OCI-LY3 (cell line): Measurements from ENCODE around the gene SVBP.
"Not testable (repeated sequence)": the region's sequence is repeated elsewhere in the genome, so short reads cannot be mapped to it uniquely, and the experiment has no call there.

Source experiments
- H2AFZ ChIP-seq: fragments of 200-600, 300-600 bp; shearing (Covaris generic); 2 replicates; pipeline ENCODE4 v1.6.0; 2014; ENCODE audit warnings: antibody characterized with exemption, low read depth, low read length
- H3K27ac ChIP-seq: fragments of 200-600, 300-600 bp; sonication (generic); 2 replicates; pipeline ENCODE4 v1.5.1; 2014; ENCODE audit warnings: mild to moderate bottlenecking, low read length, moderate library complexity, mixed read lengths
- H3K27me3 ChIP-seq: fragments of 200-600, 300-600 bp; sonication (generic); 2 replicates; pipeline ENCODE4 v1.6.1; 2014; ENCODE audit warnings: low read depth, low read length, mixed read lengths
- H3K36me3 ChIP-seq: fragments of 200-600, 300-600 bp; sonication (generic); replicated peaks from 2 replicates; pipeline ENCODE3; 2014; ENCODE audit warnings: low read depth, low read length, mixed read lengths
- H3K4me1 ChIP-seq: fragments of 300-600, 200-600 bp; sonication (generic); 2 replicates; pipeline ENCODE4 v1.6.1; 2014; ENCODE audit warnings: low read length, mixed read lengths
- H3K4me2 ChIP-seq: fragments of 200-600, 300-600 bp; sonication (generic); 2 replicates; pipeline ENCODE4 v1.6.1; 2014; ENCODE audit warnings: low read length, mixed read lengths
- H3K4me3 ChIP-seq: fragments of 300-600, 200-600 bp; sonication (generic); 2 replicates; pipeline ENCODE4 v1.5.1; 2014; ENCODE audit warnings: antibody characterized with exemption, mild to moderate bottlenecking, low read length, moderate library complexity
- H3K79me2 ChIP-seq: fragments of 300-600, 200-600 bp; shearing (Covaris generic); 2 replicates; pipeline ENCODE4 v1.6.1; 2014; ENCODE audit warnings: mild to moderate bottlenecking, low read length, mixed read lengths
- H3K9ac ChIP-seq: fragments of 300-600, 200-600 bp; shearing (Covaris generic); 2 replicates; pipeline ENCODE4 v1.6.0; 2014; ENCODE audit warnings: mild to moderate bottlenecking, low read length, moderate library complexity
- H3K9me3 ChIP-seq: fragments of 200-600, 300-600 bp; shearing (Covaris generic); 2 replicates; pipeline ENCODE4 v1.6.1; 2014; ENCODE audit warnings: low read length, mixed read lengths; ENCODE audit not compliant: insufficient read depth
- H4K20me1 ChIP-seq: fragments of 200-600, 300-600 bp; sonication (generic); 2 replicates; pipeline ENCODE4 v1.6.1; 2016; ENCODE audit warnings: low read length, mixed read lengths; ENCODE audit not compliant: insufficient read depth
- CTCF ChIP-seq: fragments of 200-600, 300-600 bp; sonication (generic); IDR thresholded peaks from 2 replicates; pipeline ENCODE4 v1.5.1; 2014; ENCODE audit warnings: antibody characterized with exemption, low read length, low read depth
- EZH2phosphoT487 ChIP-seq: fragments of 200-600 bp; shearing (Covaris generic); IDR thresholded peaks from 2 replicates; pipeline ENCODE4 v1.6.1; 2018; ENCODE audit warnings: antibody characterized with exemption, mixed run types, low read depth

Gene SVBP

DNA sequence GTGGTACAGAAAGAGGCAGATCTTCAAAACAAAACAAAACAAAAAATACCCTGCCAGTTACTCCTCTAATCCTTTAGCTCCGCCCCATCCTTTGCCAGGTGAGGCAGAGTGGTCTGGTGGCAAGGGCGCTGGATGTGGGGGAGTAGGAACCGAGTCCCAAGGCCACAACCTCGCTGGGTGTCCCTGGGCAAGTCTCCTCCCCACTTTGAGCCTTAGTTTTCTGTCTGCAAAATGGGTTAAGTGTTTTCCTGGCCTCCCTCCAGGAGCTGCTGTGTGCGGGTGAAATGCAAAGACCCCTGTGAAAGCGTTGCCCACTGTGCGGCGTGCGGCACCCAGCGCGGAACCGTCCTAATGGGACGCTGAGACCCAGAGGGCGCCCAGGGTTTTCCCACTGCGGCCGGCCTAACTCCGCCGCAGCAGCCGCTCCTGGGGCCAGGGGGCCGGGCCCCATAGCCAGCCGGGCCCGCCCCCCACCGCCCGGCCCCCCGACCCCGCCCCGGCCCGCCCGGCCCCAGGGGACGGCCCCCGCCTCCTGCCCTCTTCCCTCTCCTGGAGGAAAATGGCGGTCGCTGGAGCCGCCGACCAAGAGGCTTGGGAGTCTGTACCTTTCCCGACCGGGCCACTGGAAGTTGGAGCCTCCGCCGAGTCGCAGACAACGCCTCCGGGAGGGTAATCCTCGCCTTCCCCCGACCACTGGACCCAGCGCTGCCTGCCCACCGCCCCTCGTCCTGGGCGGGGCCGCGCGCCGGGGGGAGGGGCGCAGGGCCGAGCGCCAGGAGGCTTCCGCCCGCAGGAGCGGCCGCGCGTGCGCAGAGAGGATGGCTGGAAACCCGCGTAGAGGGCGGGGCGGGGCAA is at the start of gene SVBP, which contains the start of gene ERMAP:
SVBP (minus strand) TSS at position 813 of the 855 bp plus-strand sequence. CDS start 853 bp downstream, outside the sequence.
ERMAP (plus strand) TSS at position 538 of the 855 bp plus-strand sequence. CDS start 13,327 bp downstream, outside the sequence.
- no peaks in the 10 kb centered on the region for H3K36me3 ChIP-seq
- H4K20me1 ChIP-seq: no peaks in the 10 kb centered on the region
- no peaks in the 10 kb centered on the region for H3K9me3 ChIP-seq
- peak within 1 kb of the TSS; percentile 85; the same call in 1 of the 2 replicates for H2AFZ ChIP-seq
- H3K9ac ChIP-seq: peak within 1 kb of the TSS; percentile 83
- H3K4me3 ChIP-seq: peak within 1 kb of the TSS; percentile 88
- H3K4me2 ChIP-seq: peak within 1 kb of the TSS; percentile 97
- peaks cover 12% of the 10 kb centered on the region for H3K4me1 ChIP-seq
- no peaks in the 10 kb centered on the region for H3K79me2 ChIP-seq
- TF ChIP-seq CTCF (no peak), EZH2phosphoT487 (no peak)
- H3K27me3 ChIP-seq: no peaks in the 10 kb centered on the region
- H3K27ac ChIP-seq: peak within 1 kb of the TSS; percentile 66

DNA sequence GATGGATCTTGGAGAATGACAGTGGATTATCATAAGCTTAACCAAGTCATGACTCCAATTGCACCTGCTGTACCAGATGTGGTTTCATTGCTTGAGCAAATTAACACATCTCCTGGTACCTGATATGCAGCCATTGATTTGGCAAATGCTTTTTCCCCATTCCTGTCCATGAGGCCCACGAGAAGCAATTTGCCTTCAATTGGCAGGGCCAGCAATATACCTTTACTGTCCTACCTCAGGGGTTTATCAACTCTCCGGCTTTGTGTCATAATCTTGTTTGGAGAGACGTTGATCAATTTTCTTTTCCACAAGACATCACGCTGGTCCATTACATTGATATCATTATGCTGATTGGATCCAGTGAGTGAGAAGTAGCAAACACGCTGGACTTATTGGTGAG is 49.4 kb upstream of the SVBP start:
- H3K4me1 ChIP-seq: no peaks in the 10 kb centered on the region

DNA sequence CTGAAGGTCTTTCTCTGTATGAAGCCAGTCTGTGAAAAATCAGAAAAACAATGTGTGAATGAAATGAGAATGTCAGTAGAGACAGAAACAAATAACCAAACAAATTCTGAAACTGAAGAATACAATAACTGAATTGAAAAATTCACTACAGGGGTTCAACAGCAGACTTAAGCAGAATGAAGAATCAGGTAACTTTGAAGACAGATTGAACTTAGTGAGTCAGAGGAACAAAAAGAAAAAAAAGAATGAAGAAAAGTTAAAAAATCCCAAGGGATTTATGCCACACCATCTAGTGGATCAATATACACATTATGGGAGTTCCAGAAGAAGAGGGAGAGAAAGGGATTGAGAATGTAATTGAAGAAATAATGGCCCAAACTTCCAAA is 43.8 kb upstream of the SVBP start:
- Histone ChIP-seq H3K36me3 (peaks cover 3% of the 10 kb centered on the region), H3K79me2 (no peaks in the 10 kb centered on the region), H3K27ac (no peak overlapping the region), H3K9me3 (no peaks in the 10 kb centered on the region), H3K4me3 (no peak overlapping the region), H3K4me2 (no peak overlapping the region), H2AFZ (no peak overlapping the region), H3K27me3 (no peaks in the 10 kb centered on the region), H3K4me1 (no peaks in the 10 kb centered on the region), H3K9ac (no peak overlapping the region), H4K20me1 (no peaks in the 10 kb centered on the region)
- TF ChIP-seq CTCF: no peak
- no peak for TF ChIP-seq EZH2phosphoT487

More for the DNA sequence above, 49.4 kb upstream of the SVBP start:
- Histone ChIP-seq H2AFZ (no peak overlapping the region), H3K4me2 (no peak overlapping the region), H3K27me3 (no peaks in the 10 kb centered on the region), H3K27ac (no peak overlapping the region), H3K4me3 (no peak overlapping the region), H3K9me3 (no peaks in the 10 kb centered on the region), H3K36me3 (no peaks in the 10 kb centered on the region), H3K79me2 (no peaks in the 10 kb centered on the region), H4K20me1 (no peaks in the 10 kb centered on the region), H3K9ac (no peak overlapping the region)
- TF ChIP-seq EZH2phosphoT487: no peak
- no peak for TF ChIP-seq CTCF

DNA sequence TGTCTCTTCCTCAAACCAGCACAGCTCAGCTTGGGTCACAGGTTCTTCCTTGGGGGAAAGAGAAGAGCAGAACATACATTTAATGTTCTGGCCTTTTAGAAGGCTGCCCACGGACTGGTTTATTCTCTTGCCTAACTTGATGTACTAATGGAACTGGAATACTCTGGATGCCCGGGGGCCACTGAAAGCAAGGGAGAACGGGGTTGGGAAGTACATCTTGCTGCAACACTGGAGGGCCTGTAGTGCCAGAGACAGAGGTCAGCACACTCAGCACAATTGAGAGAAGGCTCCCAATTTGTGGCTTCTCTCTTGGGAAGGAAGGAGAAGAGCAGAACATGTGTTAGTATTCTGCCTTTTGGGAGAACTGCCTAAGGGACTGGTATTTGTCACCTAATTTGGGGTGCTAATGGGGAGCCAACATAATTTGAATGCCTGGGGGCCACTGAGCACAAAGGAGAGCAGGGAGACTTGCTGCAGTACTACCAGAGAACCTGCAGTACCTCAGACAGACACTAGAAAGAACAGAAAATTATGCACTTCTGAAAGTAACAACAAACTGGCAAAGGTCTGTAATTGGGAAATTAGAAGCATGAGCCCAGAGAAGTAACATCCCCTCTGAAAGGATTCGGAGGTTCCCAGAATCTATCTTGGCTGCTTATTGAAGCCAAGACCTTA is 43.3 kb upstream of the SVBP start:
- H3K79me2 ChIP-seq: no peaks in the 10 kb centered on the region
- no peak overlapping the region for H3K9ac ChIP-seq
- no peaks in the 10 kb centered on the region for H3K9me3 ChIP-seq
- H4K20me1 ChIP-seq: no peaks in the 10 kb centered on the region
- peaks cover 3% of the 10 kb centered on the region for H3K36me3 ChIP-seq
- H3K27me3 ChIP-seq: no peaks in the 10 kb centered on the region
- H3K4me1 ChIP-seq: no peaks in the 10 kb centered on the region
- no peak overlapping the region for H3K27ac ChIP-seq
- H2AFZ ChIP-seq: no peak overlapping the region
- H3K4me3 ChIP-seq: no peak overlapping the region
- no peak overlapping the region for H3K4me2 ChIP-seq
- no peak for TF ChIP-seq CTCF
- no peak for TF ChIP-seq EZH2phosphoT487

DNA sequence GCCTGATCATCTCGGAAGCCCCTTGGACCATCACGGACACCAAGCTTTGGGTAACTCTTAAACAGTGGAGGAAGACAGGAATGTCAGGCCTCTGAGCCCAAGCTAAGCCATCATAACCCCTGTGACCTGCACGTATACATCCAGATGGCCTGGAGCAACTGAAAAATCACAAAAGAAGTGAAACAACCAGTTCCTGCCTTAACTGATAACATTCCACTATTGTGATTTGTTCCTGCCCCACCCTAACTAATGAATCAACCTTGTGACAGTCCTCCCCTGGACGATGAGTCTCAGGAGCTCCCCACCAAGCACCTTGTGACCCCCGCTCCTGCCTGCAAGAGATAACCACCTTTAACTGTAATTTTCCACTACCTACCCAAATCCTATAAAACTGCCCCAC is 42.2 kb upstream of the SVBP start:
- not testable (repeated sequence) for H3K9me3 ChIP-seq, H3K27me3 ChIP-seq, H3K4me2 ChIP-seq, H3K79me2 ChIP-seq, H3K4me1 ChIP-seq, H3K27ac ChIP-seq, H3K9ac ChIP-seq, H3K4me3 ChIP-seq, H2AFZ ChIP-seq, H4K20me1 ChIP-seq, H3K36me3 ChIP-seq

DNA sequence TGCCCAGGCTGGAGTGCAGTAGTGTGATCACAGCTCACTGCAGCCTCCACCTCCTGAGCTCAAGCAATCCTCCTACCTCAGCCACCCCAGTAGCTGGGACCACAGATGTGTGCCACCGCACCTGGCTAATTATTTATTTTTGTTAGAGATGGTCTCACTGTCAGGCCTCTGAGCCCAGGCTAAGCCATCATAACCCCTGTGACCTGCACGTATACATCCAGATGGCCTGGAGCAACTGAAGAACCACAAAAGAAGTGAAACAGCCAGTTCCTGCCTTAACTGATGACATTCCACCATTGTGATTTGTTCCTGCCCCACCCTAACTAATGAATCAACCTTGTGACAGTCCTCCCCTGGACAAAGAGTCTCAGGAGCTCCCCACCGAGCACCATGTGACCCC is 39.4 kb upstream of the SVBP start:
- H3K4me2 ChIP-seq, H3K36me3 ChIP-seq, H3K4me3 ChIP-seq, H3K79me2 ChIP-seq, H3K9me3 ChIP-seq, H3K27ac ChIP-seq, H2AFZ ChIP-seq, H3K9ac ChIP-seq, H3K4me1 ChIP-seq, H4K20me1 ChIP-seq, H3K27me3 ChIP-seq: not testable (repeated sequence)
